RKO (cell line): ENCODE results near the gene DLG2.
"Not testable (repeated sequence)": the region's sequence is repeated elsewhere in the genome, so short reads cannot be mapped to it uniquely, and the experiment has no call there.

Source experiments
- DNase-seq: peaks from one replicate; pipeline ENCODE4 v3.0.0-alpha.2; 2016; ENCODE audit warnings: low spot score

DLG2 gene

DNA sequence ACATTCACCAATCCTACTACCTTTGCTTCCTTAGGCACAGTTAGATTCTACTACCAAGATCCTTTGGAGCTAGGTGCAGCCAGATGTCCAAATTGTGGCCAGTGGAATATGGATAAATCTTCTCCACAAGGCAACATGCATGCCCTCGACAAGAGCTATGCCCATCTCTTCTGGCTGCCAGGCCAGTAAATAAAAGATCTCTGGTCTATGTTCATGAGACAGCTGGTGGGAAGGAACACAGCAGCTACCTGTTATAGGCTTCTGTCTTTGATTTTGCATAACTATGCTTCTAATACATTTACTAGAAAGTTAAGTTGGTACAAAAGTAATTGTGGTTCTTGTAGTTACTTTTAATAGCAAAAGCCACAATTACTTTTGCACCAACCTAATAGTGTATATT lies 182.7 kb downstream of the DLG2 start:
- DNase-seq: no peak

DNA sequence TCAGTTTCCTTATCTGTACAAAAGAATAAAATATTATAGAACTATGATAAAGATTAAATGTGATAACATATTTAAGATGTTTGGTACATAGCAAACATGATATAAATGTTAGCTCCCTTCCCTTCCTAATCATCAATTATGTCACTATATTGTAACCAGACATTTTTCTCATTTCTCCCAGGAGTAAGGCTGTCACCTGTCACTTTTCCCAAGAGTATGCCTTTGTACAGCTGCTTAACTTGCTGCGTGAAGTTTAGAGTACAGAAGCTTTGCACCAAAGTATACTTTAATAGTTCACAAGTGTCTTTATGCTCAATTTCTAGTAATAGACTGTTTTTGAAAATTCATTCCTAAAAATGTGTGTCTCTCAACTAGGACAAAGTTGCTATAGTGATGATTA lies 186.9 kb downstream of the DLG2 start:
- DNase-seq: no peak

DNA sequence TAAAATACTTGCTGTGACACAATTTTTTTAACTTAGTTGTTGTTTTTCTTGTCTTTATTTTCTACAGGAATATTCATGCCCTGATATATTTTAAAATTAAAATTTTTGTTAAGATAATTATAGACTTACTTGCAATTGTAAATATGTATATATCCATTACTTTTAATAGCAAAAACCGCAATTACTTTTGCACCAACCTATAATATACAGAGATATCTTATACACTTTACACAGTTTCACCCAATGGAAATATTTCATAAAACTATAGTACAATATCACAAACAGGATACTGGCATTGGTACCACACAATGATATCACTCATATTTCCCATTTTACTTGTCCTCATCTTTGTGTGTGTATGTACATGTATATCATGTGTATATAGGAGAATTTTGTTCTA lies 188.8 kb downstream of the DLG2 start:
- no peak for DNase-seq

DNA sequence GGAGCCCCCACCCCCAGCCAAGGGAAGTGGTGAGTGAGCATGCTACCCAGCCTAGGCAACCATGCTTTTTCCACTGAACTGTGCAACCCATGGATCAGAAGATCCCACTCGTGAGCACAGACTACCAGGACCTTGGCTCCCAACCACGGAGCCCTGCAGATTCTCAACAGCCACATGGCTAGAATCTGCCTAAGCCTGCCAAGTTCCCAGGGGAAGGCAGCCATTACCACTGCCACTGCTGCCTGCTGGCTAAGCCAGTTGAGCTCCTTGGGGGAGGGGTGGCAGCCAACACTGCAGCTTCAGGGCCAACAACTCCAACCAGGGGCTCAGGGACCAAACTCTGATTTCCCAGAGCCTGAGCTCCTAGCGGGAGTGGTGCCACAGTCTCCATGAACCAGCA lies 195.8 kb downstream of the DLG2 start:
- no peak for DNase-seq

DNA sequence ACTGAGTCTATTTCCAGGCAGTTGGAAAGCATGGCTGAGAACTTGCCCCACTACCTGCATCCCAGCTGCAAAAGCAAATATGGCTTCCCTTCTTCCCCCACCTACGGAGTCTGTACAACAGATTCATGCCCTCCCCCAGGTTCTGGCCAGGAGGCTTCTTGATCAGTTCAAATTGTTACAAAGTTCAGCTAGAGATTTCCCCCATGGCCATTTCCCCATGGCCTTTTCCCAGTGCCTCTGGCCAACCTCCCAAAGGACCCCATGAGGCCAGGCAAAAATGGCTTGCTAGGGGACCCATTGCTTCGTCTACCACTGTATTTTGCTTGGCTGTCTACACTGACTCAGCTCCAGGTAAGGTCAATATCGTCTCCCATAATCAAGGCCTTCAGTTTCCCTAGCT lies 203.3 kb downstream of the DLG2 start:
- no peak for DNase-seq

DNA sequence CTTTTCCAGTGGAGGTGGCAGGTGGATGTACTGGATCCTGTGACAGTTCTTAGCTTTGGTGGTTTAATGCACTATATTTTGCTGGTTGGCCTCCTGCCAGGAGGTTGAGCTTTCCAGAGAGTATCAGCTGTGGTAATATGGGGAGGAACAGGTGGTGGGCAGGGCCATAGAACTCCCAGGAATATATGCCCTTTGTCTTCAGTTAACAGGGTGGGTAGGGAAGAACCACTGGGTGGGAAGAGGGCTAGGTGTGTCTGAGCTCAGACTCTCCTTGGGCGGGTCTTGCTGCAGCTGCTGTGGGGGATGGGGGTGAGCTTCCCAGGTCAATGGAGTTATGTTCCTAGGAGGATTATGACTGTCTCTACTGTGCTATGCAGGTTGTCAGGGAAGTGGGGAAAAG lies 203.8 kb downstream of the DLG2 start:
- DNase-seq: no peak

DNA sequence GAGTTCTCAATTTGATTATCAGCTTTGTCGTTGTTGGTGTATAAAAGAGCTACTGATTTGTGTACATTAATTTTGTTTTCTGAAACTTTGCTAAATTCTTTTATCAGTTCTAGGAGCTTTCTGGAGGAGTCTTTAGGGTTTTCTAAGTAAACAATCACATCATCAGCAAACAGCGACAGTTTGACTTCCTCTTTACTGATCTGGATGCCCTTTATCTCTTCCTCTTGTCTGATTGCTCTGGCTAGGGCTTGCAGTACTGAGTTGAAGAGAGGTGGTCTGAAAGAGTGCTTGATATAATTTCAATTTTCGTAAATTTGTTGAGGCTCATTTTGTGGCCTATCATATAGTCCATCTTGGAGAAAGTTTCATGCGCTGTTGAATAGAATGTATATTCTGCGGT lies 213.0 kb downstream of the DLG2 start:
- no peak for DNase-seq

DNA sequence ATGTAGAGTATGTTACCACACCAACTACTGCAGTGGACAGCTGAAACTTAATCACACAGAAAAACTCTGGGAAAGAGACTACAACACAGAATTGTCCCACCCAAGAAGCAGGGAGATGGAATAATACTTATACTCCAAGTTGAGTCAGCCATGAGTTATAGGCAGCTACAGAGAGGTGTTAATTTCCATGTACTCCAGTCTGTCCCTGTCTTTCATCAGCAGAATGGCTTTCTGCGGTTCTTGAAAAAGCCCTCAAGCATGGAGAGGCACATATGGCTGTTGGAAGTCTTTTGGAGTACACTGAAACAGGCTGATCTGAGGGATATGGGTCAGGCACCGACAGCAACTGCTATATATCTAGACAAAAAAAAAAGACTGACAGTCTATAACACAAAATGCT lies 219.5 kb downstream of the DLG2 start:
- no peak for DNase-seq

DNA sequence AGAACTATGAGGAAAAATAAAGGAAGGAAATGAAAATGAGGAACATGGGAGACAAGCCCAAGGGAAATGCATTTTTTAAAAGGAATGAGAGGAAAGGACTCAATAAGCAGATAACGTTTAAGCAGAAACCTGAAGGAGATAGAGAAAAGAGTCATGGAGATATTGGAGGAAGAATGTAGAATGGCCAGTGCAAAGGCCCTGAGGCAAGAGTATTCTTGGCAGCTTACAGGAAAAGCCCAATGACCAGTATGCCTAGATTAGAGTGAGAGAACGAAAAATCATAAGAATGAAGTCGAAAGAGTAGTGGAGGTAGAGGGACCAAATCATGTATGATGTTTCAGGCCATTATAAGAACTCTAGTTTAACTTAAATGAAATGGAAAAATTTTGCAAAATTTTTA lies 220.3 kb downstream of the DLG2 start:
- no peak for DNase-seq

DNA sequence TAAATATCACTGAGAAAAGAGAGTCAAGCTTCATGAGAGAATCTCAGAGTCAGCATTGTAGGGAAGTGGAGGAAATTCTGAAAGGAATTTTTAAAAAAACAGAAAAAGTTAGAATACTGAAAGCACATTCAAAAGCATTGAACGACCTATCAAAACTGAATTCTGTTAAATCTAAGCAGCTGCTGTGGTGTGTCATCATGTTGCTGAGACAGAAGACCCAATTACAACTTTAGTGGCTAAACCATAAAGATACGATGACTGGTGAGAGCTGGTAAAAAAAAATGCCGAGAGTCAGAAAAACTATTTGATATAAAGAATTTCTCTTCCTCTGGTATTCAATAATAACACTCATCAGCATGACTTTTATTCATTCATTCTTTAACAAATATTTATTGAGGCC lies 220.8 kb downstream of the DLG2 start:
- DNase-seq: no peak

DNA sequence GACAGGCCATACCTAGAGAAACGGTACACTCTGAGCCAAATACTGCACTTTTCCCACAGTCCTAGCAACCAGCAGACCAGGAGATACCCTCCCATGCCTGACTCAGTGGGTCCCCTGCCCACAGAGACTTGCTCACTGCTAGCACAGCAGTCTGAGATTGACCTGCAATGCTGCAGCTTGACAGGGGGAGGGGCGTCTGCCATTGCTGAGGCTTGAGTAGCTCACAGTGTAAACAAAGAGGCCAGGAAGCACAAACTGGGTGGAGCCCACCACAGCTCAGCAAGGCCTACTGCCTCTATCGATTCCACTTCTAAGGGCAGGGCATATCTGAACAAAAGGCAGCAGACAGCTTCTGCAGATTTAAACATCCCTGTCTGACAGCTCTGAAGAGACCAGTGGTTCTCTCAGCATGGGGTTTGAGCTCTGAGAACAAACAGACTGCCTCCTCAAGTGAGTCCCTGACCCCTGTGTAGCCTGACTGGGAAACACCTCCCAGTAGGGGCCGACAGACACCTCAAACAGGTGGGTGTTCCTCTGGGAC lies 231.6 kb downstream of the DLG2 start:
- DNase-seq: not testable (repeated sequence)

DNA sequence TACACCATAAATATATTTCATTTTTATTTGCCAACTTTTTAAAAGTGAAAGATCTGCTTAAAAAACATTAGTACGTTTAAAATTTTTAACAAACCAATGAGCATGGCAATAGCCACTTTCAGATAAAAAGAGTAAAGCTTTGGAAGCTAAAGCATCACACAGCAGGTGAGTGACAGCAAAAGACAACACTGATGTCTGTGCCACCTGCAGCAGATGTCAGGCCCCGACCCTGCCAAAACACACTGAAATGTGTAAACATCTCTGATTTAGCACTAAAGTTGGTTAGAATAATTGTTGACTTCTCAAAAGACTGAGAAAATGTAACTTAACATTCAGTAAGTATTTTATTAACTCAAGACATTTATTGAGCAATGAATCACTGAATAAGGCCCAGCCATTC lies 232.9 kb downstream of the DLG2 start:
- no peak for DNase-seq

DNA sequence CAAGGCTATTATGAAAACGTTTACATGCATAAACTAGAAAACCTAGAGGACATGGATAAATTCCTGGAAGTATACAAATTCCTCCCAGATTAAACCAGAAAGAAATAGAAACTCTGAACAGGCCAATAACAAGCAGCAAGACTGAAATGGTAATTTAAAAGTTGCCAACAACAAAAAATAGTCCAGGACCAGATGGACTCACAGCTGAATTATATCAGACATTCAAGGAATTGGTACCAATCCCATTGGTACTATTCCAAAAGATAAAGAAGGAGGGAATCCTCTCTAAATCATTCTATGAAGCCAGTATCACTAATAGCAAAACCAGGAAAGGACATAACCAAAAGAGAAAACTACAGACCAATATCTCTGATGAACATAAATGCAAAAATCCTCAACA lies 236.0 kb downstream of the DLG2 start:
- DNase-seq: no peak

DNA sequence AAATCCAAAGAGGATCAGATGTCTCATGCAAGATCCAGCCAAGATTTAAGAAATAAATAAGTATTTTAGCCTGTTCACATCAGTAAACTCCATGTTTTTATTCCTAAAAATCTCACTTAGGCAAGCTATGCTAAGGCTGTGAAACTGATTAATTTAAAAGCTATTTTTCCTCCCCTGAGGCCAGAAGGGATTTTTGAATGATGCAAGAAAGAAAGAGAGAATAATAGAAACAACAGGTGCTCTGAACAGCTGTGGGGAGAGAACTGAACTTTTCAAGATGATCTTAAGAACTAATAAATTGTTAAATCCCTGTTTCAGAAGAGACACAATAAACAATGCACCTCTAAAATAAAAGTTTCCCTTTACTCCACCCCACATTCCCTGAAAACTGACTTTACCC lies 241.6 kb downstream of the DLG2 start:
- no peak for DNase-seq

DNA sequence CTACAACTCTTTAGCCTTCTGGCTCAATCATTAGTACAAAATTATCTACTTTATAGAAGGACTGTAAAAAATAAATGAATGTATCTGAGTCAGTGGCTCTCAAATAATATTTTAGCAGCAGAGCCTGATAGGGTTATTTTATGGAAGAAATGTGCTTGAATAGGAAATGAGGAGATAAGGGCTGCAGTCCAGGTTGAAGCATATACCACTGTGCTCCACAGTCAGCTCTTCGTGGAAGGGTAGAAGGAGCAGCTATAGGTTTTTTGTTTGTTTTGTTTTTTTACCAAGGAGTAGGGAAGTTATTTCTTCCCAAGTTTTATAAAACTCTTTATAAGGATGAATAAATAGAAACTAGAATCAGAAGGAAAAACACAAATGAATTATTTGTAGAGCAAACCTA lies 242.0 kb downstream of the DLG2 start:
- DNase-seq: no peak

DNA sequence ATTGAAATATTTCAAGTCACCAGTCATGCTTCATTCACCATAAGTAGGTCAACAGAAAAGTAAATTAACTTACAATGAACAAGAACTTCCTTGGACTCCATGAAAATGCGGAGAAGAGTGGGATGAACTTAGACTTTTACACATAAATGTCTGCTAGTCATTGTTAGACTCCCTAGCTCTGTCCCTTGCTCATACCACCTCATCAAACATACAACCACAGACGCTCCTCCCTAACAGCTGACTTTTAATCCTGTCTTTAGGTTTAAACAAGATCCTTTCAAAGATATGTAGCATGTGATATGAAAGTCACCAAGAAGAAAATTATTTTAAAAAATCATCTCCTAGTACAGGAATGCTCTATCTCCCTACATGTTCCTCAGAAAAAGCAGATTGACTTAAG lies 248.1 kb downstream of the DLG2 start:
- no peak for DNase-seq

DNA sequence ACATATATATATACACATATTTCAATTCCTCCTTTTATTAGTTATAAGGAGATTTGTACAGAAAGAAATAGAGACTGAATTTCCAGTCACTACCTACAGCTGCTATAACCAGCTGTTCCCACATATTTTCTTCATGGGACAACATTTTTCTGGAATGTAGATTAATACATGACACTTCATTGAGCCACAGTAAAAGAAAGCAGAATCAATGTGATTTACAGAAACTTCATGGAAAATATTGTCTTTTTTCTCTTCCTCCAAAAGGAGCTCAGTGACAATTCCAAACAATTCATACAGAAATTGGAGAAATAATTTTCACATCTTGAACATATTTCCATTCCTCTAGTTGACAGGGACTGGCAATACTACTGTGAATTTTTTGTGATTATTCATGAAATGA lies 249.2 kb downstream of the DLG2 start:
- DNase-seq: no peak

DNA sequence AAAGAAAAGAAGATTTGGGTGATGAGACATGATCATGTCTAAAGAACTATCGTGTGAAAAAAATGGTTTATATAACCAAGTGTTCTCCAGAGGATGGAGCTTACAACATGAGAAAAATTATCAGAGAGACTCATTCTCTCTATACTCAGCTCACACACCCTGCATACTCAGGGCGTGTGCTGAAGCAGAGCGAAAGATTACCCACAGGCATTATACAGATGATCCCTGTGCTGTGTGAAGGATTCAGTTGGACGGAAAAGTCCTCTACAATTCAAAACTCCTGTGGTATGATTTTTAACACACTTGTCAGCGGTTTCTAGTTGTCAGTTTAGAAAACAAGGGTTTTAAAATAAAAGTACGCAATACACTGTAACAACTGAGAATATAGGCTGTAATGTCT lies 267.3 kb downstream of the DLG2 start:
- no peak for DNase-seq

DNA sequence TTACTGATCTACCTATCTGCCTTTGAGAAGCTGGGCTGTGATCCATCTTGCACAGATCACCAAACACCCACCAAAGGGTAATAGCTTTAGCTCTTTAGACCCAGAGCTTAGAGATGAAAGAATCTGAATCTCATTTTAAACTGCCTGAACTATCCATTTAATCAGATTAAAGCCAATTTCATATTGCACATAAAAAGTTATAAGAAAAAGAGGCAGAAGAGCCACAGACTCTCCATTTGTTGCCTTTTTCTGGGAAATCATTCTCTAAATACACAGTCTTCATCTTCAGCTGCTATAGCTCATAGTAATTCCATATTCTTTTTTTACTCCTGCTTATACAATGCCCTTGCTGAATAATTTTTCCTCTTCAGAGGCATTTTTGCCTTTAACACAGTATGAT lies 271.2 kb downstream of the DLG2 start:
- DNase-seq: no peak

DNA sequence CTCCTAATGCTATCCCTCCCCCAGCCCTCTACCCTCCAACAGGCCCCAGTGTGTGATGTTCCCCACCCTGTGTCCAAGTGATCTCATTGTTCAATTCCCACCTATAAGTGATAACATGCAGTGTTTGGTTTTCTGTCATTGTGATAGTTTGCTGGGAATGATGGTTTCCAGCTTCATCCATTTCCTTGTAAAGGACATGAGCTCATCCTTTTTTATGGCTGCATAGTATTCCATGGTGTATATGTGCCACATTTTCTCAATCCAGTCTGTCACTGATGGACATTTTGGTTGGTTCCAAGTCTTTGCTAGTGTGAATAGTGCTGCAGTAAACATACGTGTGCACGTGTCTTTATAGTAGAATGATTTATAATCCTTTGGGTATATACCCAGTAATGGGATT lies 277.6 kb downstream of the DLG2 start:
- DNase-seq: not testable (repeated sequence)

DNA sequence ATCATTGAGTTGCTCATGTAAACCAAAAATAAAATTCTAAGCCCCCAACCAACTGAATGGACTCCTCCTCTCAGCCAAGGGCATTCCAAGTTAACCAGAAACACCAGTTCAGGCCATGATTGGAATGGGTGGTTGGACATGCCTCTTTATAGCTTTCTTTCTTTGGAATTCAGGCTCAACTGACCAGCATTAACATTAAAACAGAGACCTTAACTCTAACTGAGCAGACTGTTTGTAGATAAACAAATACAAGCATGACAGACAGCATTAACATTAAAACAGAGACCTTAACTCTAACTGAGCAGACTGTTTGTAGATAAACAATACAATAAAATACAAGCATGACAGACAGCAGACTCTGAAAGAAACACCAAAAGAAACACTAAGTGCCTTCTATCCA lies 278.2 kb downstream of the DLG2 start:
- no peak for DNase-seq

DNA sequence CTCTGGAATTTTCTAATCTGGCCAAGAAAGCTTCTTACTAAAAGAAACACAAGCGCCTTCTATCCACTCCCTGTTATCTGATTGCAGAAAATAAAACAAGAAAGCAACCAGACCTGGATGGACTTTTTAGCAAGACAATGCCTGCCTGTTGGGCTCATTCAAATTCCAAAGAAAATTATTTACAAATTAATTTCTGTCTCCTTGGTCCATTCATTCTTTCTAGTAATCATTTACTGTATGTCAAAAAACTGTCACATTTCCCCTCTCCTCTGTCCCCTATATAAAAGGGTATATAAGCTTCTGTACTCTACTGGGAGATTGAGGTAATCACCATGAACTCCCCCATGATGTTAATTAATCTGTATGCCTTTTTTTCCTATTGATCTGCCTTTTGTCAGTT lies 279.9 kb downstream of the DLG2 start:
- DNase-seq: no peak

DNA sequence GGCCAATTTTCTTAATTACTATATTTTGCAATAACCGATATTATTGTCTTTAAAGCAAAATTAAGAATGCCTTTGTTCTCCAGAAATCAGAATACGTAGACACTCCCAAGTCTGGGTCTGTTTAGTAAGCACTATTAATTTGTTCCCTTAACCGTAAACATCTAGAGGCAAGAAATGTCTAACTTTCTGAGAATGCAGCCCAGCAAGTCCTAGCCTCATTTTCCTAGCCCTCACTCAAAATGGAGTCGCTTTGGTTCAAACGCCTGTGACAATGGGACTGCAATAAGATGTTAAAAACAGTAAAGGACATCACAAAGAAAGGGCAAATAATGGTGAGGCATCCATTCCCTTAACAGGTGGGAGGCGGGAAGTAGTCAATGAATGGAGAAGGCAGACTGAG lies 280.7 kb downstream of the DLG2 start:
- no peak for DNase-seq

DNA sequence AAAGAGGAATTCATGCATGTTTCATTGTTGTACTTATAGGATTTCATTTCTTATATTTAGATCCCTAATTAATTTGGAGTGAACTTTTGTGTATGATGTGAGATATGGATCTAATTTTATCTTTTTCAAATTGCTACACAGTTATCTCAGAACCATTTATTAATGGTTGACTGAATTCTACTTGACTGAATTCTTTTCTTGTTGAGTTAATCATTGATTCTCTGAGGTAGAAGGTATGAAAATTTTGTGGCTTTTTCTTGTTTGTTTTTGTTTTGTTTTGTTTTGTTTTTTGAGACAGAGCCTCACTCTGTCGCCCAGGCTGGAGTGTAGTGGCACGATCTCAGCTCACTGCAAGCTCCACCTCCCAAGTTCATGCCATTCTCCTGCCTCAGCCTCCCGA lies 286.3 kb downstream of the DLG2 start:
- DNase-seq: not testable (repeated sequence)

DNA sequence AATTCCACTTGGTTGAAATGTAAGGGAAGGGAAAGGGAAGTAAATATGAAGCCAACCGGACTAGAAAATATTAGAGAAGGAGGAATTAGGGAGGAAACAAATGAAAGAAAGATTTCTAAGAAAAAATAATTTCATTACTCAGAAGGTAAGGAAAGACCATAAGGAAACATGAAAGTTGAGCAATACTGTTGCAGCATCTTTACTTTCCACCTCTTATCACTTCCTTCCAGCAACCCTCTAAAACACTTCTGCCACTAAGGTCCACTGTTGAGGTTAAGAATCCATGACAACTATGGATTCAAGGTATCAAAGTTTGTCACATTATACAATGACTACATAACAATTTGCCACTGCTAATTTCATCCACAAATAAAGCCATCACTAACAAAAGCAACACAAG lies 308.6 kb downstream of the DLG2 start:
- DNase-seq: no peak
